Coronary artery (tissue), 2 donors: ENCODE measurements around the gene RAB11B.
"Not testable (repeated sequence)": the region's sequence is repeated elsewhere in the genome, so short reads cannot be mapped to it uniquely, and the experiment has no call there.

Experiments
- DNase-seq: peaks from one replicate; pipeline ENCODE4 v3.0.0-alpha.2; 2017; ENCODE audit warnings: low spot score
- H3K27ac ChIP-seq, 2 donors: fragments of 200-600 bp; sonication (generic); one replicate each; pipeline ENCODE4 v1.5.1; 2016 to 2019
- H3K4me3 ChIP-seq: fragments of 200-600 bp; sonication (generic); 2 replicates; pipeline ENCODE4 v1.5.1; 2016; ENCODE audit warnings: mild to moderate bottlenecking, moderate library complexity
- CTCF ChIP-seq: fragments of 200-600 bp; sonication (generic); IDR thresholded peaks from one replicate; pipeline ENCODE4 v1.5.1; 2019; ENCODE audit warnings: antibody characterized with exemption

The RAB11B gene

GRCh38 chr19:8403098-8403819, 13.1 kb downstream of the RAB11B start:
- Histone ChIP-seq H3K27ac (no peak overlapping the region), H3K4me3 (no peak overlapping the region)
- no peak for DNase-seq
- no peak for TF ChIP-seq CTCF

- no peak for TF ChIP-seq CTCF
- DNase-seq, result no peak
- Histone ChIP-seq H3K27ac (no peak overlapping the region), H3K4me3 (no peak overlapping the region)
Observed at GRCh38 chr19:8403820-8404109, 13.6 kb downstream of the RAB11B start.

- no peak for TF ChIP-seq CTCF
- no peak overlapping the region for H3K27ac ChIP-seq
- DNase-seq, result no peak
- H3K4me3 ChIP-seq, result no peak overlapping the region
Observed at GRCh38 chr19:8404391-8405151, 14.4 kb downstream of the RAB11B start.

GRCh38 chr19:8410718-8411117, 20.6 kb downstream of the RAB11B start:
- not testable (repeated sequence) for H3K4me3 ChIP-seq, DNase-seq, H3K27ac ChIP-seq

- Histone ChIP-seq H3K27ac (peak within 1 kb of the TSS; percentile 31 to 82), H3K4me3 (peak within 1 kb of the TSS; percentile 95)
- DNase-seq, result peak; percentile 96
- TF ChIP-seq CTCF, result peak; percentile 37
Observed at GRCh38 chr19:8412783-8413628, 22.8 kb downstream of the RAB11B start, which contains the start of gene MARCHF2. TSS of gene MARCHF2 (plus strand) at chr19:8413305. CDS start at chr19:8421841, 8,536 bp downstream.

- peak overlapping the region; percentile 31 to 82 for H3K27ac ChIP-seq
- H3K4me3 ChIP-seq, result peak overlapping the region; percentile 95
- DNase-seq, result no peak
- TF ChIP-seq CTCF, result no peak
Observed at GRCh38 chr19:8413629-8413995, 23.5 kb downstream of the RAB11B start.

- no peak for DNase-seq
- no peak overlapping the region for H3K27ac ChIP-seq
- no peak for TF ChIP-seq CTCF
- no peak overlapping the region for H3K4me3 ChIP-seq
Observed at GRCh38 chr19:8416796-8417195, 26.6 kb downstream of the RAB11B start.
